Spinal cord (tissue), 10 donors: ENCODE data around the gene CCT3. TPM values are rescaled to one million over a fixed set of nuclear protein-coding genes. Genes with fewer than 3 reads are reported as not detected.

Experiments used
- DNase-seq, 6 donors: peaks; one replicate each; pipeline versions ENCODE4 v3.0.0 to v3.0.0-alpha.2; 2013 to 2015; ENCODE audit warnings: low spot score in 6 of 6, low read depth in 4 of 6
- H3K27ac ChIP-seq: one replicate; pipeline ENCODE4 v1.5.1; 2013; ENCODE audit warnings: low read depth, low read length, control low read depth
- H3K27me3 ChIP-seq: one replicate; pipeline ENCODE4 v1.6.1; 2013; ENCODE audit warnings: low read length; ENCODE audit not compliant: control insufficient read depth, insufficient read depth
- H3K36me3 ChIP-seq: one replicate; pipeline ENCODE4 v1.6.1; 2013; ENCODE audit warnings: low read length; ENCODE audit not compliant: control insufficient read depth, insufficient read depth
- H3K4me1 ChIP-seq: one replicate; pipeline ENCODE4 v1.6.1; 2013; ENCODE audit warnings: low read length; ENCODE audit not compliant: control insufficient read depth, insufficient read depth
- H3K4me3 ChIP-seq: one replicate; pipeline ENCODE4 v1.5.1; 2013; ENCODE audit warnings: low read depth, low read length, control low read depth
- H3K9me3 ChIP-seq: one replicate; pipeline ENCODE4 v1.6.1; 2013; ENCODE audit warnings: low read length; ENCODE audit not compliant: control insufficient read depth, insufficient read depth
- WGBS: methylation state at CpG from one replicate; pipeline ENCODE4 v1.1.5; 2013; ENCODE audit warnings: missing lambda C conversion rate; ENCODE audit not compliant: insufficient coverage; 5-methylcytosine and 5-hydroxymethylcytosine counted together
- long read RNA-seq, 4 donors: transcript quantifications; one replicate each; lab custom pipeline, GENCODE V29; 2026
- polyA plus RNA-seq, 2 donors: library from polyadenylated mRNA; unstranded; fragments of 120-200 nt; gene quantifications; one replicate each; pipeline ENCODE4 v1.2.1, GENCODE V29; 2013; ENCODE audit not compliant: insufficient read length in 2 of 2
- total RNA-seq, 2 donors: library from RNA; depleted of rRNA in 1 of 2; stranded (reverse); fragments of 120-200 nt in 1 of 2; fragments of >200 nt in 1 of 2; gene quantifications; one replicate each; pipeline versions ENCODE4 v1.2.3 to v1.2.4, GENCODE V29; 2013 to 2014
- donor health status: healthy.

The CCT3 gene
- 100 to 1,000 TPM; 248 to 258 TPM for total RNA-seq
- polyA plus RNA-seq: 100 to 1,000 TPM; 231 to 250 TPM
- long read RNA-seq, donor 1, transcript CCT3-201 (14 exons, 2,150 nt): major isoform, 60 of 97 reads
- long read RNA-seq, donor 1, partial matches to known transcripts: 29 of 97 reads
- long read RNA-seq, donor 1, other reads (novel, unspliced or antisense): 5 of 97 reads
- long read RNA-seq, donor 2, transcript CCT3-201 (14 exons, 2,150 nt): major isoform, 15 of 27 reads
- long read RNA-seq, donor 2, partial matches to known transcripts: 12 of 27 reads
- long read RNA-seq, donor 2, other reads (novel, unspliced or antisense): 0 of 27 reads
- long read RNA-seq, donor 3, transcript CCT3-201 (14 exons, 2,150 nt): major isoform, 26 of 52 reads
- long read RNA-seq, donor 3, partial matches to known transcripts: 25 of 52 reads
- long read RNA-seq, donor 3, other reads (novel, unspliced or antisense): 0 of 52 reads
- long read RNA-seq, donor 4, transcript CCT3-201 (14 exons, 2,150 nt): major isoform, 58 of 141 reads
- long read RNA-seq, donor 4, partial matches to known transcripts: 76 of 141 reads
- long read RNA-seq, donor 4, other reads (novel, unspliced or antisense): 6 of 141 reads

- Histone ChIP-seq H3K27me3 (no peaks in the 10 kb centered on the region), H3K27ac (peak within 1 kb of the TSS; percentile 88), H3K4me3 (peak within 1 kb of the TSS; percentile 89), H3K36me3 (peaks cover 9% of the 10 kb centered on the region), H3K9me3 (no peaks in the 10 kb centered on the region), H3K4me1 (peaks cover 5% of the 10 kb centered on the region)
- 0% methylated on average over 44 of the region's 47 CpGs for WGBS
- DNase-seq: peak; percentile 98 to 100 (median 100)
Observed at GRCh38 chr1:156338180-156338976, at the start of gene CCT3, which contains the start of gene TSACC. Gene CCT3, minus strand, starts transcription at chr1:156338292. Its CDS starts 108 bp downstream, at chr1:156338184. Gene TSACC, plus strand, starts transcription at chr1:156338526. Its CDS starts 1,232 bp downstream, at chr1:156339758.

- 12% methylated on average over 15 of the region's 15 CpGs for WGBS
- H3K4me1 ChIP-seq: peaks cover 89% of the 10 kb centered on the region
- H3K9me3 ChIP-seq: no peaks in the 10 kb centered on the region
- no peak for DNase-seq
- H3K27me3 ChIP-seq: peaks cover 5% of the 10 kb centered on the region
- no peaks in the 10 kb centered on the region for H3K36me3 ChIP-seq
- H3K27ac ChIP-seq: peak overlapping the region; percentile 91
- H3K4me3 ChIP-seq: peak overlapping the region; percentile 27
Observed at GRCh38 chr1:156387870-156388173, 49.7 kb upstream of the CCT3 start.

GRCh38 chr1:156386949-156387869, 49.1 kb upstream of the CCT3 start:
- Histone ChIP-seq H3K27me3 (peaks cover 5% of the 10 kb centered on the region), H3K9me3 (no peaks in the 10 kb centered on the region), H3K4me3 (no peak overlapping the region), H3K36me3 (no peaks in the 10 kb centered on the region), H3K27ac (peak overlapping the region; percentile 91), H3K4me1 (peaks cover 88% of the 10 kb centered on the region)
- WGBS: 71% methylated on average over 7 of the region's 8 CpGs
- DNase-seq: no peak

GRCh38 chr1:156386134-156386901, 48.2 kb upstream of the CCT3 start:
- no peaks in the 10 kb centered on the region for H3K36me3 ChIP-seq
- H3K4me3 ChIP-seq: no peak overlapping the region
- peaks cover 5% of the 10 kb centered on the region for H3K27me3 ChIP-seq
- peak overlapping the region; percentile 11 for H3K27ac ChIP-seq
- peaks cover 79% of the 10 kb centered on the region for H3K4me1 ChIP-seq
- 73% methylated on average over 3 of the region's 6 CpGs for WGBS
- DNase-seq: no peak
- no peaks in the 10 kb centered on the region for H3K9me3 ChIP-seq

GRCh38 chr1:156385534-156386031, 47.5 kb upstream of the CCT3 start:
- Histone ChIP-seq H3K4me1 (peaks cover 72% of the 10 kb centered on the region), H3K36me3 (no peaks in the 10 kb centered on the region), H3K9me3 (no peaks in the 10 kb centered on the region), H3K4me3 (no peak overlapping the region), H3K27me3 (peaks cover 5% of the 10 kb centered on the region), H3K27ac (peak overlapping the region; percentile 11)
- DNase-seq: peak in 2 of 6 donors; percentile 93 to 96
- WGBS: 2% methylated on average over 7 of the region's 9 CpGs

- H3K9me3 ChIP-seq: no peaks in the 10 kb centered on the region
- no peak overlapping the region for H3K4me3 ChIP-seq
- H3K36me3 ChIP-seq: no peaks in the 10 kb centered on the region
- H3K27ac ChIP-seq: no peak overlapping the region
- DNase-seq: no peak
- H3K27me3 ChIP-seq: peaks cover 5% of the 10 kb centered on the region
- H3K4me1 ChIP-seq: peaks cover 62% of the 10 kb centered on the region
- WGBS: 100% methylated on average over 2 of the region's 5 CpGs
Observed at GRCh38 chr1:156384658-156385057, 46.6 kb upstream of the CCT3 start.

GRCh38 chr1:156384007-156384406, 45.9 kb upstream of the CCT3 start:
- Histone ChIP-seq H3K9me3 (no peaks in the 10 kb centered on the region), H3K4me1 (peaks cover 56% of the 10 kb centered on the region), H3K4me3 (no peak overlapping the region), H3K27me3 (peaks cover 5% of the 10 kb centered on the region), H3K27ac (no peak overlapping the region), H3K36me3 (no peaks in the 10 kb centered on the region)
- WGBS: no CpG with 5 or more reads among the region's 3 CpGs
- no peak for DNase-seq

GRCh38 chr1:156383023-156383422, 44.9 kb upstream of the CCT3 start:
- 4% methylated on average over 7 of the region's 9 CpGs for WGBS
- Histone ChIP-seq H3K36me3 (no peaks in the 10 kb centered on the region), H3K4me1 (peaks cover 47% of the 10 kb centered on the region), H3K4me3 (no peak overlapping the region), H3K9me3 (no peaks in the 10 kb centered on the region), H3K27ac (no peak overlapping the region), H3K27me3 (peaks cover 1% of the 10 kb centered on the region)
- peak in 3 of 6 donors; percentile 72 to 93 (median 92) for DNase-seq
